HCT116 (cell line): ENCODE measurements around the gene UNK. TPM values are rescaled to one million over a fixed set of nuclear protein-coding genes. Genes with fewer than 3 reads are reported as not detected.

Experiments
- ATAC-seq: fragments of 200-7000 bp; cut with Tn5 transposase; 2 replicates; pipeline ENCODE4 v1.9.1; 2020; ENCODE audit warnings: mild to moderate bottlenecking, moderate library complexity
- BruUV-seq: library from RNA; stranded (reverse); fragments of 400-500 nt; replicated peaks from 2 replicates; lab custom pipeline; 2021; lab: Mats Ljungman, UMichigan
- CTCF ChIA-PET: fragments of 300-600 bp; sonication (Branson Sonifier 250); formaldehyde crosslinking; loops from one replicate; lab custom pipeline; 2021; ENCODE audit warnings: antibody characterized with exemption; lab: Charles Lee
- POLR2A ChIA-PET: fragments of 300-600, 350-600 bp; sonication (Branson Sonifier 250); formaldehyde crosslinking; loops from one replicate; lab custom pipeline; 2021; ENCODE audit warnings: antibody characterized with exemption; lab: Charles Lee
- RAD21 ChIA-PET, 2 experiments: fragments of 300-600 bp; sonication (Branson Sonifier 250); formaldehyde crosslinking; loops; one replicate each; lab custom pipeline; 2023; ENCODE audit warnings: low total read pairs in 2 of 2; ENCODE audit not compliant: uncharacterized antibody in 2 of 2, unreplicated experiment in 2 of 2, low non-redundant PET in 1 of 2; lab: Charles Lee
- DNase-seq: peaks from one replicate; pipeline ENCODE4 v3.0.0-alpha.2; 2010; ENCODE audit warnings: low read depth, low spot score
- H2AFZ ChIP-seq: fragments of 200-600 bp; shearing (Covaris generic), sonication (generic); 2 replicates; pipeline ENCODE4 v1.6.1; 2017; ENCODE audit warnings: low read depth, mixed run types, mixed read lengths, antibody characterized with exemption, low read length; ENCODE audit not compliant: poor library complexity, severe bottlenecking
- H3K27ac ChIP-seq: 2 replicates; pipeline ENCODE4 v1.5.1; 2012; ENCODE audit warnings: low read depth, low read length
- H3K27me3 ChIP-seq: fragments of 200-600 bp; sonication (generic); 2 replicates; pipeline ENCODE4 v1.6.1; 2016; ENCODE audit warnings: mixed run types, low read length, mixed read lengths; ENCODE audit not compliant: insufficient read depth
- H3K36me3 ChIP-seq, 2 experiments: fragments of 200-500 bp in 1 of 2; fragments of 200-600 bp in 1 of 2; sonication (Bioruptor generic) in 1 of 2; sonication (generic) in 1 of 2; 2 replicates each; pipeline versions ENCODE4 v1.5.1 to v1.6.1; 2014 to 2016; ENCODE audit warnings: low read length in 2 of 2, inconsistent platforms in 1 of 2, mixed read lengths in 1 of 2, mixed run types in 1 of 2; ENCODE audit not compliant: insufficient read depth in 2 of 2, control insufficient read depth in 1 of 2
- H3K4me1 ChIP-seq, 2 experiments: fragments of 200-600 bp in 1 of 2; sonication (generic) in 1 of 2; 2 replicates each; pipeline versions ENCODE4 v1.5.1 to v1.6.1; 2012 to 2017; ENCODE audit warnings: low read length in 2 of 2, inconsistent platforms in 1 of 2, mild to moderate bottlenecking in 1 of 2, mixed read lengths in 1 of 2, mixed run types in 1 of 2, moderate library complexity in 1 of 2; ENCODE audit not compliant: insufficient read depth in 2 of 2, control insufficient read depth in 1 of 2
- H3K4me2 ChIP-seq: fragments of 200-600 bp; sonication (generic); 2 replicates; pipeline ENCODE4 v1.6.1; 2017; ENCODE audit warnings: mixed run types, low read length, mixed read lengths
- H3K4me3 ChIP-seq, 2 experiments: fragments of 200-600 bp in 1 of 2; sonication (generic) in 1 of 2; replicated peaks in 1 of 2; 2 replicates each; pipeline ENCODE4 v1.5.1; 2011 to 2016; ENCODE audit warnings: low read length in 2 of 2, control low read depth in 1 of 2, low read depth in 1 of 2, mild to moderate bottlenecking in 1 of 2, mixed read lengths in 1 of 2, mixed run types in 1 of 2
- H3K79me2 ChIP-seq: fragments of 200-600 bp; sonication (generic); 2 replicates; pipeline ENCODE4 v1.6.1; 2017; ENCODE audit warnings: mild to moderate bottlenecking, mixed run types, low read length, moderate library complexity, mixed read lengths; ENCODE audit not compliant: insufficient read depth
- H3K9ac ChIP-seq: fragments of 200-600 bp; sonication (generic); 2 replicates; pipeline ENCODE4 v1.6.1; 2016; ENCODE audit warnings: low read length, mixed read lengths
- H3K9me2 ChIP-seq: fragments of 200-600 bp; sonication (generic), shearing (Covaris generic); 2 replicates; pipeline ENCODE4 v1.6.1; 2017; ENCODE audit warnings: mixed run types, mild to moderate bottlenecking, moderate library complexity; ENCODE audit not compliant: insufficient read depth
- H3K9me3 ChIP-seq, 2 experiments: fragments of 200-500 bp in 1 of 2; fragments of 200-600 bp in 1 of 2; sonication (Bioruptor generic) in 1 of 2; sonication (generic) in 1 of 2; 2 replicates each; pipeline ENCODE4 v1.6.1; 2014 to 2017; ENCODE audit warnings: low read length in 2 of 2, mixed read lengths in 2 of 2, inconsistent platforms in 1 of 2, low read depth in 1 of 2, mild to moderate bottlenecking in 1 of 2, mixed run types in 1 of 2, moderate library complexity in 1 of 2; ENCODE audit not compliant: control insufficient read depth in 1 of 2, insufficient read depth in 1 of 2
- H4K20me1 ChIP-seq: fragments of 200-600 bp; sonication (generic), shearing (Covaris generic); 2 replicates; pipeline ENCODE4 v1.6.1; 2017; ENCODE audit warnings: mixed run types, mild to moderate bottlenecking, moderate library complexity; ENCODE audit not compliant: insufficient read depth
- RAD21 ChIP-seq: IDR thresholded peaks from 2 replicates; pipeline ENCODE4 v1.6.1; 2012; ENCODE audit warnings: low read depth, mild to moderate bottlenecking
- intact Hi-C: fragments of 100-400 bp; cut with micrococcal nuclease; formaldehyde crosslinking; loops from 2 replicates; pipeline ENCODE4 v1.10.0; 2022
- total RNA-seq: library from RNA; stranded (reverse); gene quantifications from one replicate; pipeline ENCODE4 v1.2.1, GENCODE V29; 2021; ENCODE audit not compliant: unreplicated experiment
- TF ChIP-seq, protein P1 (sequence below), 3 experiments: fragments of 200-600 bp in 1 of 3; sonication (generic) in 1 of 3; IDR thresholded peaks in 2 of 3; conservative IDR thresholded peaks in 1 of 3; 2 replicates each; pipeline ENCODE4 v1.5.1; 2012 to 2017; ENCODE audit warnings: low read depth in 2 of 3, low read length in 2 of 3, antibody characterized with exemption in 1 of 3, borderline replicate concordance in 1 of 3, control low read depth in 1 of 3, mild to moderate bottlenecking in 1 of 3, mixed read lengths in 1 of 3, mixed run types in 1 of 3, moderate library complexity in 1 of 3; ENCODE audit not compliant: insufficient read depth in 1 of 3
- TF ChIP-seq, protein P2 (sequence below): IDR thresholded peaks from 2 replicates; pipeline ENCODE4 v1.6.1; 2012

The UNK gene
- total RNA-seq, 1 experiment from 2014 or later, result 40.6 TPM

DNA sequence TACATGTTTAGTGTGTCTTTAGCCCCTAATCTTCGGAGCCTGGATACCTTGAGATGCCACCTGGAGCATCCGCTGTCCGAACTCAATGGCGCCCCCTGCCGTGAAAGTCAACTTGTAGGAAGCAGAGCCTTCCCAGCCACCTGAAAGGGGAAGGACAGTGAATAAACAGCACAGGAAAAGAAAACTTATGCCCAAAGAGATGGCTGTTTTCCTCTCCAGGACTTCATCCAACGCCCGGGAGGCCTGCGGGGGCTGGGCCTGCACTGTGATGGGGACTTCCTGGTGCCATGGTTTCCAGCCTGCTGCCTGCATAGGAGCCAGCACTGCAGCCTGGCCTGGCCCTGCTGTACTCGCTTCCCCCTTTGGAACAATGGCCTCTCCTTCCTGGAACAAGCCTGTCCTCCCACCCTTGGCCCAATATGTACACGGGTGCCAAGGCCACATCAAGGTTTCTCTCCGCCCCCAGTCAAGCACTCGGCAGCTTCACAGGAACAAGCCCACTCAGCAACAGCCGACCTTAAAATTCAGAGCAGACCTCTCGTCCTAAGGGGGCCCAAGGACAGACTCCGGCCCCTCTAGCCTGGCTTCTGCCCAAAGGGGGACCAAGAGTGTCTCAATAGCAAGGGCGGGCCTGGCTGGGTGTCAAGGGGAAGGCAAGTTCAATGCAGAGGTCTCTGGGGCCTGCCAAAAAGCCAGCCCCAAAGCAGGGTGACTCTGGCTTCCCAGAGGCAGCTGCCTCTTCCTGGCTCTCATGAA, 64.1 kb downstream of the UNK start:
- ATAC-seq, result peak; percentile 12; the same call in 1 of the 2 replicates
- BruUV-seq, result no TSS peak
- H3K9ac ChIP-seq, result 0 out of 2 replicates have a peak overlapping the region, but pooled peaks have one; percentile 4
- H2AFZ ChIP-seq, result no peak overlapping the region
- peaks cover 33 to 54% of the 10 kb centered on the region in 2 experiments for H3K4me1 ChIP-seq
- peak overlapping the region; percentile 3; the same call in 1 of the 2 replicates for H3K27ac ChIP-seq
- H3K36me3 ChIP-seq, result peaks cover 25 to 27% of the 10 kb centered on the region in 2 experiments; a peak in 3 of 4 replicates
- no peaks in the 10 kb centered on the region for H3K9me3 ChIP-seq
- DNase-seq, result peak; percentile 64
- POLR2A ChIA-PET, result no interaction called here
- RAD21 ChIA-PET, result no interaction called here
- no peaks in the 10 kb centered on the region for H3K27me3 ChIP-seq
- H3K9me2 ChIP-seq, result no peaks in the 10 kb centered on the region
- H3K79me2 ChIP-seq, result peaks cover 9% of the 10 kb centered on the region; the same call in 1 of the 2 replicates
- H3K4me3 ChIP-seq, result no peak overlapping the region
- no peak; the same call in 1 of the 2 replicates for TF ChIP-seq RAD21
- TF ChIP-seq, protein P1, sequence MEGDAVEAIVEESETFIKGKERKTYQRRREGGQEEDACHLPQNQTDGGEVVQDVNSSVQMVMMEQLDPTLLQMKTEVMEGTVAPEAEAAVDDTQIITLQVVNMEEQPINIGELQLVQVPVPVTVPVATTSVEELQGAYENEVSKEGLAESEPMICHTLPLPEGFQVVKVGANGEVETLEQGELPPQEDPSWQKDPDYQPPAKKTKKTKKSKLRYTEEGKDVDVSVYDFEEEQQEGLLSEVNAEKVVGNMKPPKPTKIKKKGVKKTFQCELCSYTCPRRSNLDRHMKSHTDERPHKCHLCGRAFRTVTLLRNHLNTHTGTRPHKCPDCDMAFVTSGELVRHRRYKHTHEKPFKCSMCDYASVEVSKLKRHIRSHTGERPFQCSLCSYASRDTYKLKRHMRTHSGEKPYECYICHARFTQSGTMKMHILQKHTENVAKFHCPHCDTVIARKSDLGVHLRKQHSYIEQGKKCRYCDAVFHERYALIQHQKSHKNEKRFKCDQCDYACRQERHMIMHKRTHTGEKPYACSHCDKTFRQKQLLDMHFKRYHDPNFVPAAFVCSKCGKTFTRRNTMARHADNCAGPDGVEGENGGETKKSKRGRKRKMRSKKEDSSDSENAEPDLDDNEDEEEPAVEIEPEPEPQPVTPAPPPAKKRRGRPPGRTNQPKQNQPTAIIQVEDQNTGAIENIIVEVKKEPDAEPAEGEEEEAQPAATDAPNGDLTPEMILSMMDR (IDR thresholded peaks at IDR 0.05 in 2 of 3, conservative IDR thresholded peaks at IDR 0.05 in 1 of 3; ENCODE audit: borderline replicate concordance in 1 of 3, insufficient read depth in 1 of 3, low read depth in 2 of 3, low read length in 2 of 3), result peak; percentile 81 to 99 (median 98)
- CTCF ChIA-PET, result interaction anchor here (0.9 to 2.9 kb wide), 7 partner anchors 8 to 84 kb away, joined by 3 to 10 read pairs (median 3); partner anchors contain the start of gene GALK1
- intact Hi-C loops, result no loop called here
- H3K4me2 ChIP-seq, result 0 out of 2 replicates have a peak overlapping the region, but pooled peaks have one; percentile 1
- H4K20me1 ChIP-seq, result no peaks in the 10 kb centered on the region

DNA sequence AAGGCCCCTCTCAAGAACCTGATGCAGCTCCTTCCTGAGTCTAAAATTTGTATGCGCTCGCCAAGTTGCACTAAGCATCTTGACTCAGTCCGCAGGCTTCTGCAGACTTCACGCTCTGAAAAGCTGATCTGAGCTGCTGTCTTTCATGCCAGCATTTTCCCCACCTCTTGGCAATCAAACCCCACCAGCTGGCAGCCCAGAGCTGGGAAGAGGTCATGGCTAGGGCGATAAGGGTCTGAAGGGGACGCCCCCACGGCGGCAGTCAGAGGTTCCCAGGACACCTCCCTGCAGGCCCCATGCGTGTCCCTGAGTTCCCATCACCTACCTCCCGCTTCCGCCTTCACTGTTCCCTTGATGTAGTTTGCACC, 64.7 kb downstream of the UNK start:
- DNase-seq (no peak), ATAC-seq (no peak)
- ChIA-PET POLR2A (no interaction called here), CTCF (interaction anchor here (2.9 kb wide), 1 partner anchor 12 kb away, joined by 10 read pairs; no protein-coding TSS in a partner anchor), RAD21 (no interaction called here)
- H3K79me2 ChIP-seq, result peaks cover 13% of the 10 kb centered on the region; the same call in 1 of the 2 replicates
- peaks cover 25 to 27% of the 10 kb centered on the region in 2 experiments; a peak in 3 of 4 replicates for H3K36me3 ChIP-seq
- H3K9ac ChIP-seq, result no peak overlapping the region
- peak overlapping the region; percentile 3; the same call in 1 of the 2 replicates for H3K27ac ChIP-seq
- H3K9me2 ChIP-seq, result no peaks in the 10 kb centered on the region
- H3K4me3 ChIP-seq, result no peak overlapping the region
- no peaks in the 10 kb centered on the region for H3K9me3 ChIP-seq
- H2AFZ ChIP-seq, result no peak overlapping the region
- no peaks in the 10 kb centered on the region for H4K20me1 ChIP-seq
- no peaks in the 10 kb centered on the region for H3K27me3 ChIP-seq
- TF ChIP-seq, protein P2, sequence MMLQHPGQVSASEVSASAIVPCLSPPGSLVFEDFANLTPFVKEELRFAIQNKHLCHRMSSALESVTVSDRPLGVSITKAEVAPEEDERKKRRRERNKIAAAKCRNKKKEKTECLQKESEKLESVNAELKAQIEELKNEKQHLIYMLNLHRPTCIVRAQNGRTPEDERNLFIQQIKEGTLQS, result no peak
- H3K4me1 ChIP-seq, result peaks cover 31 to 54% of the 10 kb centered on the region in 2 experiments
- H3K4me2 ChIP-seq, result no peak overlapping the region
- no TSS peak for BruUV-seq
- intact Hi-C loops, result no loop called here
